Activated CD4-positive, alpha-beta T cell treated with anti-CD3 and anti-CD28 coated beads, Interleukin-2, amount 50 U/mL, for 48 hours (primary cell): ENCODE measurements around the gene FBXL20.
"Not testable (repeated sequence)": the region's sequence is repeated elsewhere in the genome, so short reads cannot be mapped to it uniquely, and the experiment has no call there.

ENCODE experiments used
- DNase-seq, 2 experiments: peaks; one replicate each; pipeline ENCODE4 v3.0.0-alpha.2; 2020

Gene FBXL20

DNA sequence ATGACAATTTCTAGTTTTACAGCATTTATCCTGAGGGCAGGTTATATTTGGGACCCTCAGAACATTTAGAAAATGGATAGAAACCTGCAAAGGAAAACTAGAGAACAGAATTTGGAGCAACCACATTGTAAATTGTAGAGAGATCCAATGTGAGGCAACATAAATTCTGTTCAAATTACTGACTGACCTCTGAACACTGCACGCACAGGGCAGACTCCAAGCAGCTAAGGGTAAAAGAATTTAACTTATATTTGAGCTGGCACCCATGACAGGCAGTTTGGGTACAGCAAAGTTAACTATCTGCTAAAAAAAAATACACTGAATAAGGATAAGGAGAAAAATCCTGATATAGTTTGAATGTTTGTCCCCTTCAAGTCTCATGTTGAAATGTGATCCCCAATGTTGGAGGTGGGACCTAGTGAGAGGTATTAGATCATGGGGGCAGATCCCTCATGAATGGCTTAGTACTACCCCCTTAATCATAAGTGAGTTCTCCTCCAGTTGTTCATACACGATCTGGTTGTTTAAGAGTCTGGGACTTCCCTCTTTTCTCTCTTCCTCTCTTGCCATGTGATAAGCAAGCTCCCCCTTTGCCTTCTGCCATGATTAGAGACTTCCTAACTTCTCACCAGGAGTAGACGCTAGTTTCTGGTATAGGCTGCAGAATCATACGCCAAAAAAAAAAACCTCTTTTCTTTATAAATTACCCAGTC, 75.7 kb downstream of the FBXL20 start:
- DNase-seq, result no peak

DNA sequence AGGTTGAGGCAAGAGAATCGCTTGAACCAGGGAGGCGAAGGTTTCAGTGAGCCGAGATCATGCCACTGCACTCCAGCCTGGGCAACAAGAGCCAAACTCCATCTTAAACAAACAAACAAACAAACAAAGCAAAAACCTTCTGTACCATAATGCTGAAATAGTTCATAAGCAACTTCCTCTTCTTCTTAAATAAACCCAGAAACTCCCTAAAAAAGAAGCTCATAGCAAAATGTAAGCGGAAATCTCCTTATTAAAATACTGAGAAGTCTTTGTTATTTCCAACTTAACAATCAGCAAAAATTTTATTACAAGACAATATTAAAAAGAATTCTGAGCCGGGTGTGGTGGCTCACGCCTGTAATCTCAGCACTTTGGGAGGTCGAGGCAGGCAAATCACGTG, 82.8 kb downstream of the FBXL20 start:
- no peak for DNase-seq

DNA sequence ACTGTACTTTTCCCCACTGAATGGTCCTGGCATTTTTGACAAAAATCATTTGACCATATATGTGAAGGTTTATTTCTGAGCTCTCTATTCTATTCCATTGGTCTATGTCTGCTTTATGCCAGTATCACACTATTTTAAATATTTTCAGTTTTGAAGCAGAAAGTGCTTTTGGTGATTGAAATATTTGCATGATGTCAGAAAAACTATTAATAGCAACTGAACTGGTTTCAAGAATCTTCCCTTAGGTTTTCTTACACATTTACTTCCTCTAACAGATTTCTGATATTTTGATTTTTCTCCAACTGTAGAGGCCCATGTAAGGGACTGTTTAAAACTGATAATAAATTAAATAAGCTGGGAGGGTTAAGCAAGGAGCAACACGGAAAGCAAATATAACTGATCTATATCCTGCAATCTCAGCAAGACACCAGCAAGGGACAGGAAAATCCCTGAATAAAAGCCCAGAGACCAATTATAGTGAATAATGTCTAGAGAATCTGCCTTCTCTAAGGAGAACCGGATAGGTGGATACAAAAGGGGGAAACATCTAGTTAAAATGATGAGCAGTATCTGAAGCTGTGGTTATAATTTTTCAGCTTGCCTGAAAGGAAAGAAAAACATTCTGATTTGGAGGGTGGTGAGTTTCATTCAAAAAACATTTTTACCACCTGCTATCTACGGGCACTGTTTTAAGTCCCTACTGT, 94.8 kb downstream of the FBXL20 start:
- no peak for DNase-seq

DNA sequence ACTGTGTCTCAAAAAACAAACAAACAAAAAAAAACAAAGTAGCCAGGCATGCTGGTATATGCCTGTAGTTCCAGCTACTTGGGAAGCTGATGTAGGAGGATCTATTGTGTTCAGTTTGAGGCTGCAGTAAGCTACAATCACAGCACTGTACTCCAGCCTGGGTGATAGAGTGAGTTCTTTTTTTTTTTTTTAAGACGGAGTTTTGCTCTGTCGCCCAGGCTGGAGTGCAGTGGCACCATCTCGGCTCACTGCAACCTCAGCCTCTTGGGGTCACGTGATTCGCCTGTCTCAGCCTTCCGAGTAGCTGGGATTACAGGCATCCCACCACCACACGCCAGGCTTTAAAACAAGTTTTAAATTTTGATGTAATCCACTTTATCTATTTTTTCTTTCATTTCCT, 95.4 kb downstream of the FBXL20 start:
- DNase-seq, result no peak

DNA sequence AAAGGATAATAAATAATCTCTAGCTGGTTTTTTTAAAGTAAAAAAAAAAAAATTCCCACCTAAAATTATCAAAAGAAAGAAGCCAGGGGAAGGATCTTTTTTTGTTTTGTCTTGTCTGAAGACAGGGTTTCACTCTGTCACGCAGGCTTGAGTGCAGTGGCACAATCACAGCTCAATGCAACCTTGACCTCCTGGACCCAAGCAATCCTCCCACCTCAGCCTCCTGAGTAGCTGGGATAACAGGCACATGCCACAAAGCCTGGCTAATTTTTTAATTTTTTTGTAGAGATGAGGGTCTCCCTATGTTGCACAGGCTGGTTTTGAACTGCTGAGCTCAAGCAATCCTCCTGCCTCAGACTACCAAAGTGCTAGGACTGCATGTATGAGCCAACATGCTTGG, 97.2 kb downstream of the FBXL20 start:
- DNase-seq, result no peak

DNA sequence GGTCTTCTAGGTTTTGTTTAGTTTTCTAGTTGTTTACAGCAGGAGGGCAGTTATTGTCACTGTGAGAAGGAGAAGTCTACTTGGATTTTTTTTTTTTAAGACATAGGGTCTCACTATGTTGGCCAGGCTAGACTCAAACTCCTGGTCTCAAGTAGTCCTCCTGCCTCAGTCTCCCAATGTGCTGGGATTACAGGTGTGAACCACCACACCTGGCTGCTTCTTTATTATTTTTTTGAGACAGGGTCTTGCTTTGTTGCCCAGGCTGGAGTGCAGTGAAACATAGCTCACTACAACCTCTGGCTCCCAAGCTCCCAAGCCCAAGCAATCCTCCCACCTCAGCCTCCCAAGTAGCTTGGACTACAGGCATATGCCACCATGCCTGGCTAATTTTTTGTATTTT, 107.4 kb downstream of the FBXL20 start:
- DNase-seq, result no peak

DNA sequence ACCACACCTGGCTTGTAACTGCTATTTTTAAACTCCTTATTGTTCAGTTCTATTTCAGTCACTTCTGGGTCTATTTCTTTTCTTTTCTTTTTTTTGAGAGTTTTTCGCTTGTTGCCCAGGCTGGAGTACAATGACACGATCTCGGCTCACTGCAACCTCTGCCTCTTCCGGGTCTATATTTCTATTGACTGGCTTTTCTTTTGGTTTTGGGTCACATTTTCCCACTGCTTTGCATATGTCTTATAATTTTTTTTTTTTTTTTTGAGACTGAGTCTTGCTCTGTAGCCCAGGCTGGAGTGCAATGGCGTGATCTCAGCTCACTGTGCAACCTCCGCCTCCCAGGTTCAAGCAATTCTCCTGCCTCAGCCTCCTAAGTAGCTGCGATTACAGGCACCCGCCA, 108.9 kb downstream of the FBXL20 start:
- DNase-seq, result not testable (repeated sequence)

DNA sequence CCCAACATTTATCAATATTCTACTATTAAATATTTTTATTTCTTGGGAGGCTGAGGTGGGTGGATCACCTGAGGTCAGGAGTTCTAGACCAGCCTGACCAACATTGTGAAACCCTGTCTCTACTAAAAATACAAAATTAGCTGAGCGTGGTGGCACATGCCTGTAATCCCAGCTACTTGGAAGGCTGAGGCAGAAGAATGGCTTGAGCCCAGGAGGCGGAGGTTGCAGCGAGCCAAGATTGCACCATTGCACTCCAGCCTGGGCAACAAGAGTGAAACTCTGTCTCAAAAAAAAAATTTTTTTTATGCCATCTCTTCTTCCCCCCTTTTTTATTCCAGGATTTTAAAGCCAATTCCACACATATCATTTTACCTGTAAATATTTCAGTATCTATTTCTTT, 114.9 kb downstream of the FBXL20 start:
- DNase-seq, result not testable (repeated sequence)

DNA sequence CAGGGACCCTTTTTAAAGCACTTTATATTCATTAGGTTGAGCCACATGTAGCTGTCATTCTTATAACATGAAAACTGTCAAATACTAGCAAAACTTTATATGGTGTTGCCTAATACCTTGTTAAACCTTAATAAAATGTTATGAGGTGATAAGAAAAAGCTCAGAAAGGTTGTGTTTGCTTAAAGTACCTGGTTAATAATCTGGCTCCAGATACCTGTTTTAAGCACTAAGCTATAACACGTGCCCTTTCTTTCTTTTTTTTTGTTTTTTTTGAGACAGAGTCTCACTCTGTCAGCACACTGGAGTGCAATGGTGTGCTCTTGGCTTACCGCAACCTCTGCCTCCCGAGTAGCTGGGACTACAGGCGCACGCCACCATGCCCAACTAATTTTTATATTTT, 116.7 kb downstream of the FBXL20 start:
- no peak for DNase-seq

DNA sequence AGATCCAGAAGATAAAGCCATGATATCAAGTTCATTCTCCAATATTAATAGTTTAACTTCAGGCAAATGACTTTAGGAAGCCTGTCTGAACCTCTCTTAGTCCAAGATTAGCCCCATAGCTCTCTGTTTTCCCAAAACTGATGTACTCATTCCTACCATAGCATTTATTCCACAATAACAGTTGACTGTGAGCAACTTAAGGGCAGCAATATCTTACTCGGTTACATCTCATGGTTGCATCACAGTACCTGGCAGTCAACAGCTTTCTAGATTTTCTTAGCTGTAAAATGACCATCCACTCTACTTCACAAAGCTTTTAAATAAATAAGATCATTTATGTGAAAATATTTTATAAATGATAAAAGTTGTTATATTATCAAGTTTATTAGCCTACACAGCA, 117.5 kb downstream of the FBXL20 start:
- no peak for DNase-seq

DNA sequence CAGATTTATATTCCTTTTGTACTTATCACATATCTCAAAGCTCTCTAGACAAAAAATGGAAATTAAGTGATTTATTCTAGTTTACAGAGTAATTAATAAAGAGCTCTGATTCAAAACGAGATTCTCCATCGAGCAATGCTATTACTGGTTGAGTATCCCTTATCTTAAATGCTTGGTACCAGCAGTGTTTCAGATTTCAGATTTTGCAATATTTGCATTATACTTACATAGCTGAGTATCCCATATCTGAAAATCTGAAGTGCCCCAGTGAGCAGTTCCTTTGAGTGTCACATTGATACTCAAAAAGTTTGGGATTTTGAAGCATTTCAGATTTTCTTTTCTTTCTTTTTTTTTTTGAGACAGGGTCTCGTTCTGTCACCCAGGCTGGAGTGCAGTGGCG, 118.3 kb downstream of the FBXL20 start:
- no peak for DNase-seq

DNA sequence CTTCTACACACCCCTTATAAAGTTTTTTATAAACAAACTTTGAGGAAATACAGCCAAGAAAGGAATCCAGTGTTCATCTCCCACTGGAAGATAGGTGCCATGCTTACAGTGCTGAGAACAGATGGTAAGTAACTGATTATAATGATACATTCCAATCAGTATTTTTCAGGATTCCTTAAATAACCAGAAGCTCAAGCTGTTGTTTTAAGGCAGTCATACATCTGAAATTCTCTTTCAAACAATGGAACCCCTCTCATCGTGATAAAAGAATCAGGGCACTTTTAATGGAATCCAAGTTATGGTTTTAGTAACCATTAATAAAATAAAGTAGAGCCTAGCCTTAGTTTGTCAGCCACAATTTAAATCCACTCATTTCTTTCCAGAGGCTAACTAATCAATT, 119.6 kb downstream of the FBXL20 start:
- DNase-seq, result no peak

DNA sequence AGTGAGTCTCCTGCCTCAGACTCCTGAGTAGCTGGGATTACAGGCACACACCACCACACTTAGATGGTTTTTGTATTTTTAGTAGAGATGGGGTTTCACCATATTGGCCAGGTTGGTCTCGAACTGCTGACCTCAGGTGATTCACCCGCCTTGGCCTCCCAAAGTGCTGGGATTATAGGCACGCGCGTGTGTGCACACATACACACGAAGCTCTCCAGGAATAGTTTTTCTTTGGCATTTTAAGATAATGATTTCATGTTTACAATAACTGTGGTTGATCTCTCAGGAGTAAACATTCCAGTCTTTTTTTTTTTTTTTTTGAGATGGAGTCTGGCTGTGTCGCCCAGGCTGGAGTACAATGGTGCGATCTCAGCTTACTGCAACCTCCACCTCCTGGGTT, 123.2 kb downstream of the FBXL20 start:
- DNase-seq, result not testable (repeated sequence)

DNA sequence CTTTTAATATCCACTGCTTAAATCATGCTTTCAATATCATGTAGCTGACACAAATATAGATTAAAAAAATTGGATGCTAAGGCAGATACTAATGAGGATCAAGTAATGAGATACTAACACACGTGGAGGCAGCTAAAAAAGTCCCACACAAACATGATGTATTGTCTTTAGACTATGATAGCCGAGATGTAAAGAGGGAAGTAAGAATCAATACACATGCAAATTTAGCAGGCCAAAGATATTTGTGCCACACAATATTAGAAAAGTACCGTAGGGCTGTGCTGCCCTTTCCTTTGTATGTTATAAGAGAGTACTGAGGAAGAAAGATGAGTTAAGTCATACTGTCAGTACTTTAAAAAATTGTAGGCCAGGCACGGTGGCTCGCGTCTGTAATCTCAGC, 124.3 kb downstream of the FBXL20 start:
- DNase-seq, result no peak

DNA sequence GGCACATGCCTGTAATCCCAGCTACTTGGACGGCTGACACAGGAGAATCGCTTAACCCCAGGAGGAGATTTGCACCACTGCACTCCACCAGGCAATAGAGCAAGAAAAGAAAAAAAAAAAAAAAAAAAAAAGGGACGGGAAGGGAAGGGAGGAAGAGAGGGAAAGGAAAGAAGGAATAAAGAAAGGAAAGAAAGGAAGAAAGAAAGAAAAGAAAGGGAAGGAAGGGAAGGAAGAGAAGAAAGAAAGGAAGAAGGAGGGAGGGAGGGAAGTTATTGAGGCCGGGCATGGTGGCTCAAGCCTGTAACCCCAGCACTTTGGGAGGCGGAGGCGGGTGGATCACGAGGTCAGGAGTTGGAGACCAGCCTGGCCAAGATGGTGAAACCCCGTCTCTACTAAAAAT, 125.3 kb downstream of the FBXL20 start:
- DNase-seq, result no peak

DNA sequence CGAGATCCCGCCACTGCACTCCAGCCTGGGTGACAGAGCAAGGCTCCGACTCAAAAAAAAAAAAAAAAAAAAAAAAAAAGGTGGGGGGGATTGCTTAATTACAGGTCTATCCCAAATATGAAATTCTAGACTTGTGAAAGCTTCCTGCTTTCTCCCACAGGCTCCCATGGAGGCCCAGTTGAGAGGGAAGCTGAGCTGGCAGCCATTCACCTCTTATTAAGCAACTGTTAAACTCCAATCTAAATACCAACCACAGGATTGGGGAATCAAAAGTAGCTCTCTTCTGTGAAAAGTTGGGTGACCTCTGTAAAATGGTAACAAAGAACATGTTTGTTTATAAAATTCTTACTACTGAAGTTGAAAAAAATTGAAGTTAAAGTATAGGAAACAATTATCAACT, 129.9 kb downstream of the FBXL20 start:
- no peak for DNase-seq

DNA sequence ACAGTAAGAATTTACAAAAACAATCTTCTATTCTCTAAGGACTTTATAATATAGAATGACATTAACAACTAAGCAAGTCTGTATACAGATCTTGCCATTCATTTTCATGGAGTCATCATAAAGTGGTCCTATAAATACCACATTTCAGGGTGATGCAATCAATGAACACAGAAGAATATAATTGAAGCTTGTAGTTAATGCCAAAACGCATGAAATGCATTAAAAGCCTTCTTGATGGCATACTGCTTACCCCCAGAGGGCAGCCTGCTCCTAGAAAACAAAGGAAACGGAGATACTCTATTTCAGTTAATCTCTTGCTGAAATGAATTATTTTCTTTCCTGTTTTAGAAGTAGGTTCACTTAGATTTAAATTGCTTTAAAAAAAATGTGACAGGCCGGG, 130.5 kb downstream of the FBXL20 start:
- DNase-seq, result no peak

DNA sequence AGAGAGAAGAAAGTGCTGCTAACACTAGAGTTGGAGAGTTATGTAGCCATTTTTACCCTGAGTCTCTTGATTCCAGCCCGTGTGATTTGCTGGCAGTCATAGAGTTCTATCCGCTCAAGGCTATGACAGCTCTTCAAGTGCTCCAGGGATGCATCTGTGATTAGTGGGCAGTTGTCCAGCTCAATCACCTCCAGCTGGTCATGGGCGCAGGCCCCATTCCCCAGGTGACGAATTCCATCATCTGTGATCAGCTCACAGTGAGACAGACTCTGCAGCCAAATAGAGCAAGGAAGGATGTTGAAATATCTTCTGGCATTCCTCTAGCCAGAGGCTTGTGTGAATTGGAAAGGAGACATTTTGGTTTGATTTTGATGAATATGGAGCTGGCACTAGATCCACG, 137.3 kb downstream of the FBXL20 start:
- DNase-seq, result no peak

DNA sequence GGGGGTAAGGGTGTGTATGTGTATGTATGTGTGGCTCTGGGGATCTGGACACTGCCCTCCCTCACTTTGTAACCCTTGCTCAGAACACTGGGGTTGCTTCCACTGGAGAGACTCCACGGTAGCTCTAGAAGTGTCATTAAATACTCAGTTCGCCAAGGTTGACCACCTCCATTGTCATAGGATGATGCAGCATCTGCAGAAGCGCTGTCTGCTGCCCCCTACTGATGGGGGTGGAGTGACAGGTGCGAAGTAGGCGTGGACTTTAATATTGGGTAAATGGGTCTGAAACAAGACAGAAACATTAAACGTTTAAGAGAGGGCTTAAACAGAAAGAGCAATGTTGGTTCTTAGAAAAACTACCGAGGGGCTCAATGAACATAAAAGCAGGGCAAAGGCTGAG, 140.1 kb downstream of the FBXL20 start:
- peak; percentile 45 to 51 for DNase-seq

DNA sequence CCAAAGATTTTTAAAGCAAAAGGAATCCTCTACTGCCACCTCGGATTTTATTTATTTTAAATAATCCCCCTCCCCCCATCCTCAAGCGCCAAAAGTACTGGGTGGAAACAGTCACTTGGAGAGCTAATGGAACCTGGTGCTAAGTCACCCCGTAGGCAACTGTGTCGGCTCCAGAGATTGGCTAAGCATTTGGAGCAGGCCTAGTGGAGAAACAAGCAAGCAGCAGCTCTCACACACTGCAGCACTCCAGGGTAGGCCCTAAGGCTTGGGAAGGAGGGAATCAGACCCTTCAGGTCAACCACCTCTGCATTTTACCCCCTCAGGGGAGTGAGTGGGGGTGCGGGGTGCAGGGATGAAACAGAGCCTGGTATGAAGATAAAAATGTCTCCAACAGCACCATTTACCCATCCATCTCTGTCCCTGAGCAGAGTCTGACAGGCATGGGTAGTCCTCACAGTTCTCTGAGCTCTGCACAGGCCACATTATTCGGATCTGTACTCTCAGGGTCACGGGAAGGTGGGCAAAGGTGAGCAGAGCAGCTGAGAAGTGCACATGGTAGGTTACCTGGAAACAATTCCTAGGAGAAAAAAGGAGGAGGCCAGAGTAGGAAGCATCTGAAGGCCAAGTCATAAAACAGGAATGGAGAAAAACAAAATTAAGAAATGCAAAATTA, 148.5 kb downstream of the FBXL20 start:
- DNase-seq, result no peak

DNA sequence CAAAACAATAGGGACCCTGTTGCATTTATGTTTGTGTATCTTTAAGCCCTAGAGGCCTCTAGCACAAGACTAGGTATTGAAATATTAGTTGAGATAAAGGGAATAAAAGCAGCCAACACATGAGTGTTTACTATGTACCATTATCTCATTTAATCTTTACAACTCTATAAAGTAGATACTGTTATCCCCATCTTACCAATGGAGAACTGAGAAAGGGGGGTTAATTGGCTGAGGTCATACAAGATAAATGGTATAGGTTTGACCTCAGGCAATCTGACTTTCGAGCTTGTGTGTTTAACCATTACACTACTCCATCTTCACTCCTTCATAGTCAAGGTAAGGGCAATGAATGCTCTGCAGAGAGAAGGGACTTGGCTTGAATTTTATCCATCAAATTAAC, 149.4 kb downstream of the FBXL20 start:
- DNase-seq, result no peak

DNA sequence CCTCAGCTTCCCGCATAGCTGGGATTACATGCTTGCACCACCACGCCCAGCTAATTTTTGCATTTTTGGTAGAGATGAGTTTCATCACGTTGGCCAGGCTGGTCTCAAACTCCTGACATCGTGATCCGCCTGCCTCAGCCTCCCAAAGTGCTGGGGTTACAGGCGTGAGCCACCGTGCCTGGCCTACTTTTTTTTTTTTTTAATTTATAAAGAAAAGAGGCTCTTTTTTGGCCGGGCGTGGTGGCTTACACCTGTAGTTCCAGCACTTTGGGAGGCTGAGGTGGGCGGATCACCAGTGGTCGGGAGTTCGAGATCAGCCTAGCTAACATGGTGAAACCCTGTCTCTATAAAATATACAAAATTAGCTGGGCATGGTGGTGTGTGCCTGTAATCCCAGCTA, 151.3 kb downstream of the FBXL20 start:
- DNase-seq, result not testable (repeated sequence)

DNA sequence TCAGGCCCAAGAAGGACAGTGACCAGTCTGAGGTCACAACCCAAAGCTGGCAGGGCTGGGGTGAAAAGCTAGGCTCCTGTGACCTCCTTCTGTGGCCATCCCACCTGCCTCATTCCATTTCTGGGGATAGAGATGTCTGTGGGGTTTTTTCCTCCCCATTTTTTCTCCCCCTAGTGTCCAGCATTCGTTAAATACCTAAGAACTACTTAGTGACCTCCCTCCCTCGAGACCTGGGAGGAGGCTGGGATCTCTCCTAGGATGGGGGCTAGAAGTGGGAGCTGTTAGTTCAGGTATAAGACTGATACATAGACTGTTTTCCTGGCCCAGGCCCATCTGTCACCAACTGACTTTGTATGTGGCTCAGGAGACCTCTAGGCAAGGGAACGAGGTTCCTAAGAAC, 155.2 kb downstream of the FBXL20 start:
- no peak for DNase-seq
